HG02678 (cell line): Measurements from ENCODE around the gene EPPIN.

ENCODE experiments used
- ATAC-seq: cut with Tn5 transposase; IDR thresholded peaks from one replicate; pipeline ENCODE4 v1.9.1; 2021; ENCODE audit warnings: mild to moderate bottlenecking, moderate library complexity; ENCODE audit not compliant: unreplicated experiment

Gene EPPIN

GRCh38 chr20:45539382-45539781, 7.8 kb downstream of the EPPIN start, which contains the start of gene WFDC6:
TSS of gene WFDC6 (minus strand) at chr20:45539482. CDS start at chr20:45539407, 75 bp downstream.
- ATAC-seq, result no peak

- no peak for ATAC-seq
These were observed 8.9 kb downstream of the EPPIN start for GRCh38 chr20:45538209-45538799.

GRCh38 chr20:45527294-45527693, 19.9 kb downstream of the EPPIN start:
- ATAC-seq, result no peak

GRCh38 chr20:45523821-45524220, 23.4 kb downstream of the EPPIN start:
- no peak for ATAC-seq

GRCh38 chr20:45518282-45518681, 28.9 kb downstream of the EPPIN start:
- no peak for ATAC-seq

- ATAC-seq, result no peak
These were observed 31.9 kb downstream of the EPPIN start, which contains the start of gene SPINT3 for GRCh38 chr20:45515147-45515913. TSS of gene SPINT3 (minus strand) at chr20:45515622. CDS start at chr20:45515608, 14 bp downstream.

- ATAC-seq, result no peak
These were observed 36.8 kb downstream of the EPPIN start for GRCh38 chr20:45510242-45510862.

- ATAC-seq, result no peak
These were observed 38.1 kb downstream of the EPPIN start for GRCh38 chr20:45509091-45509490.

GRCh38 chr20:45508068-45508886, 38.9 kb downstream of the EPPIN start:
- ATAC-seq, result no peak

GRCh38 chr20:45507011-45507820, 40.0 kb downstream of the EPPIN start:
- peak; percentile 43 for ATAC-seq

GRCh38 chr20:45506398-45506797, 40.8 kb downstream of the EPPIN start:
- ATAC-seq, result no peak

GRCh38 chr20:45503403-45503802, 43.8 kb downstream of the EPPIN start:
- ATAC-seq, result no peak

GRCh38 chr20:45502561-45502960, 44.6 kb downstream of the EPPIN start:
- no peak for ATAC-seq

GRCh38 chr20:45501600-45501999, 45.6 kb downstream of the EPPIN start:
- no peak for ATAC-seq

- no peak for ATAC-seq
These were observed 47.2 kb downstream of the EPPIN start for GRCh38 chr20:45500022-45500421.

- no peak for ATAC-seq
These were observed 49.2 kb downstream of the EPPIN start for GRCh38 chr20:45497971-45498494.

- ATAC-seq, result no peak
These were observed 51.0 kb downstream of the EPPIN start for GRCh38 chr20:45496166-45496565.

- ATAC-seq, result no peak
These were observed 51.7 kb downstream of the EPPIN start for GRCh38 chr20:45495501-45495941.
